ENCODE results near the gene ABO.
"Not testable (repeated sequence)": the region's sequence is repeated elsewhere in the genome, so short reads cannot be mapped to it uniquely, and the experiment has no call there.

Gene ABO

GRCh38 chr9:133242241-133242640 lies 32.8 kb downstream of the ABO start:
- no peak for DNase-seq (ENCODE audit: low spot score)

GRCh38 chr9:133239533-133240090 lies 35.4 kb downstream of the ABO start:
- DNase-seq (ENCODE audit: low spot score), result no peak

GRCh38 chr9:133238851-133239532 lies 36.0 kb downstream of the ABO start:
- peak; percentile 84 for DNase-seq (ENCODE audit: low spot score)

GRCh38 chr9:133238272-133238850 lies 36.6 kb downstream of the ABO start:
- peak; percentile 90 for DNase-seq (ENCODE audit: low spot score)

GRCh38 chr9:133237035-133237731 lies 37.8 kb downstream of the ABO start:
- DNase-seq (ENCODE audit: low spot score), result peak; percentile 46

GRCh38 chr9:133236291-133237034 lies 38.5 kb downstream of the ABO start:
- DNase-seq (ENCODE audit: low spot score), result not testable (repeated sequence)

- peak; percentile 23 for DNase-seq (ENCODE audit: low spot score)
Measured at GRCh38 chr9:133235549-133236222, 39.3 kb downstream of the ABO start.

GRCh38 chr9:133234577-133235322 lies 40.3 kb downstream of the ABO start:
- DNase-seq (ENCODE audit: low spot score), result peak; percentile 40

- DNase-seq (ENCODE audit: low spot score), result peak; percentile 35
Measured at GRCh38 chr9:133233681-133234432, 41.1 kb downstream of the ABO start.

- DNase-seq (ENCODE audit: low spot score), result peak; percentile 8
Measured at GRCh38 chr9:133231934-133232568, 43.0 kb downstream of the ABO start.

GRCh38 chr9:133230514-133230913 lies 44.5 kb downstream of the ABO start:
- DNase-seq (ENCODE audit: low spot score), result not testable (repeated sequence)

- DNase-seq (ENCODE audit: low spot score), result peak; percentile 13
Measured at GRCh38 chr9:133230093-133230492, 44.9 kb downstream of the ABO start.

GRCh38 chr9:133228474-133229193 lies 46.4 kb downstream of the ABO start:
- DNase-seq (ENCODE audit: low spot score), result peak; percentile 39

- DNase-seq (ENCODE audit: low spot score), result peak; percentile 39
Measured at GRCh38 chr9:133227996-133228395, 47.0 kb downstream of the ABO start.

- peak; percentile 39 for DNase-seq (ENCODE audit: low spot score)
Measured at GRCh38 chr9:133227242-133227860, 47.6 kb downstream of the ABO start.

GRCh38 chr9:133226219-133227171 lies 48.5 kb downstream of the ABO start:
- peak; percentile 47 for DNase-seq (ENCODE audit: low spot score)

Measured in ecto neural progenitor cell (in vitro differentiated cells).